H9 (cell line): ENCODE results near the gene ADAT2. TPM values are rescaled to one million over a fixed set of nuclear protein-coding genes. Genes with fewer than 3 reads are reported as not detected.

Experiments
- DNase-seq: peaks from one replicate; pipeline ENCODE4 v3.0.0-alpha.2; 2017
- H2AFZ ChIP-seq: one replicate; pipeline ENCODE4 v1.6.1; 2013; ENCODE audit warnings: mild to moderate bottlenecking, low read length, control low read depth, moderate library complexity
- H2AK5ac ChIP-seq: 2 replicates; pipeline ENCODE4 v1.6.1; 2013; ENCODE audit warnings: low read length, control low read depth, mixed read lengths; ENCODE audit not compliant: insufficient read length
- H2BK120ac ChIP-seq: one replicate; pipeline ENCODE4 v1.6.1; 2013; ENCODE audit warnings: low read depth, mild to moderate bottlenecking, low read length, control low read depth, inconsistent platforms; ENCODE audit not compliant: poor library complexity, severe bottlenecking
- H2BK12ac ChIP-seq: 2 replicates; pipeline ENCODE4 v1.6.1; 2013; ENCODE audit warnings: low read length, control low read depth, mixed read lengths, low read depth; ENCODE audit not compliant: insufficient read length
- H2BK15ac ChIP-seq: 2 replicates; pipeline ENCODE4 v1.6.1; 2013; ENCODE audit warnings: low read depth, low read length, control low read depth
- H2BK20ac ChIP-seq: one replicate; pipeline ENCODE4 v1.6.1; 2013; ENCODE audit warnings: low read depth, mild to moderate bottlenecking, low read length, control low read depth, inconsistent platforms; ENCODE audit not compliant: poor library complexity, severe bottlenecking
- H2BK5ac ChIP-seq: 2 replicates; pipeline ENCODE4 v1.6.1; 2013; ENCODE audit warnings: low read length, control low read depth, mixed read lengths; ENCODE audit not compliant: insufficient read length
- H3K14ac ChIP-seq: 2 replicates; pipeline ENCODE4 v1.6.1; 2013; ENCODE audit warnings: low read length, control low read depth; ENCODE audit not compliant: insufficient read depth
- H3K18ac ChIP-seq: 2 replicates; pipeline ENCODE4 v1.6.1; 2013; ENCODE audit warnings: low read depth, mild to moderate bottlenecking, mixed read lengths, low read length, control low read depth; ENCODE audit not compliant: insufficient read length
- H3K23ac ChIP-seq: 2 replicates; pipeline ENCODE4 v1.6.1; 2013; ENCODE audit warnings: low read length, control low read depth, mixed read lengths, low read depth; ENCODE audit not compliant: insufficient read length
- H3K23me2 ChIP-seq: 2 replicates; pipeline ENCODE4 v1.6.1; 2013; ENCODE audit warnings: low read depth, mild to moderate bottlenecking, mixed read lengths, low read length, control low read depth; ENCODE audit not compliant: insufficient read length, poor library complexity, severe bottlenecking
- H3K27ac ChIP-seq: 2 replicates; pipeline ENCODE4 v1.5.1; 2013; ENCODE audit warnings: low read length, control low read depth, mixed read lengths, low read depth; ENCODE audit not compliant: insufficient read length
- H3K27me3 ChIP-seq: 2 replicates; pipeline ENCODE4 v1.6.1; 2013; ENCODE audit warnings: low read length, control low read depth, inconsistent platforms; ENCODE audit not compliant: insufficient read depth
- H3K4ac ChIP-seq: 2 replicates; pipeline ENCODE4 v1.6.1; 2013; ENCODE audit warnings: low read depth, mild to moderate bottlenecking, control low read depth, inconsistent platforms, low read length, moderate library complexity
- H3K4me1 ChIP-seq: 2 replicates; pipeline ENCODE4 v1.6.1; 2013; ENCODE audit warnings: low read length, control low read depth, inconsistent platforms; ENCODE audit not compliant: insufficient read depth
- H3K4me2 ChIP-seq: 2 replicates; pipeline ENCODE4 v1.6.1; 2013; ENCODE audit warnings: low read length, control low read depth, mixed read lengths; ENCODE audit not compliant: insufficient read length, insufficient read depth
- H3K56ac ChIP-seq: 2 replicates; pipeline ENCODE4 v1.6.1; 2013; ENCODE audit warnings: low read depth, mild to moderate bottlenecking, mixed read lengths, low read length, control low read depth; ENCODE audit not compliant: insufficient read length
- H3K79me1 ChIP-seq: 2 replicates; pipeline ENCODE4 v1.6.1; 2013; ENCODE audit warnings: low read depth, mild to moderate bottlenecking, moderate library complexity, low read length, control low read depth, inconsistent platforms; ENCODE audit not compliant: insufficient read depth, poor library complexity, severe bottlenecking
- H3K79me2 ChIP-seq: 2 replicates; pipeline ENCODE4 v1.6.1; 2013; ENCODE audit warnings: low read length, control low read depth, inconsistent platforms; ENCODE audit not compliant: insufficient read depth
- H3K9ac ChIP-seq: 2 replicates; pipeline ENCODE4 v1.6.1; 2013; ENCODE audit warnings: low read length, control low read depth, mixed read lengths; ENCODE audit not compliant: insufficient read length; ENCODE audit errors: extremely low read depth
- H3K9me3 ChIP-seq: one replicate; pipeline ENCODE4 v1.6.1; 2013; ENCODE audit warnings: low read depth, low read length, inconsistent platforms; ENCODE audit not compliant: control insufficient read depth
- H3T11ph ChIP-seq: one replicate; pipeline ENCODE4 v1.6.1; 2013; ENCODE audit warnings: mild to moderate bottlenecking, low read length, control low read depth, inconsistent platforms
- H4K20me1 ChIP-seq: one replicate; pipeline ENCODE4 v1.6.1; 2013; ENCODE audit not compliant: control insufficient read depth, insufficient read length, insufficient read depth
- H4K5ac ChIP-seq: 2 replicates; pipeline ENCODE4 v1.6.1; 2013; ENCODE audit warnings: low read depth, mild to moderate bottlenecking, mixed read lengths, low read length, control low read depth; ENCODE audit not compliant: insufficient read length
- H4K8ac ChIP-seq: replicated peaks from 2 replicates; pipeline ENCODE4 v1.6.1; 2013; ENCODE audit warnings: low read length, control low read depth, mixed read lengths, low read depth; ENCODE audit not compliant: insufficient read length
- H4K91ac ChIP-seq: 2 replicates; pipeline ENCODE4 v1.6.1; 2013; ENCODE audit warnings: low read depth, mild to moderate bottlenecking, moderate library complexity, mixed read lengths, low read length, control low read depth; ENCODE audit not compliant: insufficient read length
- H3K27ac Mint-ChIP-seq, 3 experiments: 2 replicates in 2 of 3; 3 replicates in 1 of 3; pipeline ENCODE4 v1.8.0; 2020 to 2021; ENCODE audit warnings: mixed read lengths in 3 of 3, mild to moderate bottlenecking in 1 of 3, moderate library complexity in 1 of 3
- H3K27me3 Mint-ChIP-seq: 2 replicates; pipeline ENCODE4 v1.8.0; 2021; ENCODE audit warnings: low read depth, mild to moderate bottlenecking, moderate library complexity, mixed read lengths
- H3K36me3 Mint-ChIP-seq, 3 experiments: 2 replicates in 2 of 3; 3 replicates in 1 of 3; pipeline ENCODE4 v1.8.0; 2020 to 2021; ENCODE audit warnings: low read depth in 3 of 3, mixed read lengths in 3 of 3; ENCODE audit not compliant: insufficient read depth in 1 of 3
- H3K4me1 Mint-ChIP-seq, 2 experiments: 2 replicates each; pipeline ENCODE4 v1.8.0; 2020; ENCODE audit warnings: mixed read lengths in 2 of 2
- H3K4me3 Mint-ChIP-seq, 2 experiments: 2 replicates in 1 of 2; 3 replicates in 1 of 2; pipeline ENCODE4 v1.8.0; 2020 to 2021; ENCODE audit warnings: mild to moderate bottlenecking in 2 of 2, mixed read lengths in 2 of 2, moderate library complexity in 1 of 2
- H3K9me3 Mint-ChIP-seq, 2 experiments: 2 replicates in 1 of 2; 3 replicates in 1 of 2; pipeline ENCODE4 v1.8.0; 2020; ENCODE audit warnings: mild to moderate bottlenecking in 2 of 2, mixed read lengths in 2 of 2, moderate library complexity in 1 of 2
- CTCF ChIP-seq: fragments of 200-600 bp; sonication (generic); conservative IDR thresholded peaks from 3 replicates; pipeline ENCODE4 v1.8.0; 2021; ENCODE audit warnings: antibody characterized with exemption, mild to moderate bottlenecking
- WGBS: extraction: QIAGEN DNeasy Blood & Tissue Kit; methylation state at CpG from one replicate; pipeline ENCODE4 v1.1.7; 2013; ENCODE audit warnings: missing lambda C conversion rate, low lambda C conversion rate, mixed read lengths; ENCODE audit not compliant: insufficient read length; ENCODE audit errors: extremely low coverage; 5-methylcytosine and 5-hydroxymethylcytosine counted together
- total RNA-seq: library from RNA; stranded (reverse); gene quantifications from 2 replicates; pipeline ENCODE4 v1.2.1, GENCODE V29; 2021

ADAT2 gene
- total RNA-seq, 1 experiment from 2014 or later: 11.3 TPM

- Histone ChIP-seq H3T11ph (no peak overlapping the region), H4K20me1 (no peaks in the 10 kb centered on the region), H3K79me2 (no peaks in the 10 kb centered on the region), H2BK20ac (no peak overlapping the region), H4K91ac (no peak overlapping the region), H4K8ac (no peak overlapping the region), H3K23me2 (no peaks in the 10 kb centered on the region), H4K5ac (no peak overlapping the region), H3K56ac (no peak overlapping the region), H3K79me1 (no peaks in the 10 kb centered on the region), H3K27ac (no peak overlapping the region), H3K9ac (no peak overlapping the region), H3K18ac (no peak overlapping the region), H3K4ac (no peak overlapping the region), H3K4me1 (no peaks in the 10 kb centered on the region), H3K4me2 (no peak overlapping the region), H2AFZ (no peak overlapping the region), H2AK5ac (no peak overlapping the region), H3K9me3 (no peaks in the 10 kb centered on the region), H3K23ac (no peak overlapping the region), H2BK120ac (no peak overlapping the region), H3K27me3 (no peaks in the 10 kb centered on the region), H2BK15ac (no peak overlapping the region), H2BK12ac (no peak overlapping the region), H3K14ac (no peak overlapping the region), H2BK5ac (no peak overlapping the region)
- 0 out of 7 replicates have a peak, but pooled peaks cover 0 to 1% (median 0%) of the 10 kb centered on the region in 3 experiments for H3K36me3 Mint-ChIP-seq
- 0 out of 4 replicates have a peak, but pooled peaks cover 0 to 3% of the 10 kb centered on the region in 2 experiments for H3K4me1 Mint-ChIP-seq
- H3K27ac Mint-ChIP-seq: no peak overlapping the region; a peak in 1 of 7 replicates
- DNase-seq: no peak
- no peak for TF ChIP-seq CTCF
- H3K27me3 Mint-ChIP-seq: no peaks in the 10 kb centered on the region
- H3K9me3 Mint-ChIP-seq: peaks cover 0 to 2% of the 10 kb centered on the region in 2 experiments; a peak in 2 of 5 replicates
- WGBS: no CpG with 5 or more reads among the region's 3 CpGs
- H3K4me3 Mint-ChIP-seq: no peak overlapping the region
Observed at GRCh38 chr6:143376375-143376774, 74.1 kb downstream of the ADAT2 start.
